Measurements from ENCODE around the gene FAM53C. TPM values are rescaled to one million over a fixed set of nuclear protein-coding genes. Genes with fewer than 3 reads are reported as not detected.

Gene FAM53C
- total RNA-seq, 4 donors from 2014 or later = 21.9 to 38.7 (median 25.3) TPM

DNA sequence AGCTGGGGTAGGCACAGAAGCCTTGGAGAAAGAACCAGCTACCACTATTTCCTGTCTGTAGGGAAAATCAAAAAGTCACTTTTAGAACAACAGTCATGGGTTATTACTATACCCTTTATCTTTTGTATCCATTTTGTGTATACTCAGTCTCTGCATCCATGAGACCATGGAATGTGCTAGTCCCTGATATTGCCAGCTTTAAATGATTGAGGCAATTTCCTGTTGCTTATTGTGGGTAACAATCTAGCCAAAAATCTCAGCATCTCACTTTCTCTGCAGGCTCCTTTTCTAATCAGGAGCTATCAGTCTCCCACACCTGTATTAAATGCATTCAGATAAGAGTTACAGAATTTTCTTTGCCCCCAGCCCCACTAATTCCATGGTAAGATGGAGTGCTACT is 13.5 kb downstream of the FAM53C start:
- ATAC-seq (ENCODE audit: low FRiP score) (no peak), DNase-seq (ENCODE audit: low spot score) (no peak)
- TF ChIP-seq, protein P1, sequence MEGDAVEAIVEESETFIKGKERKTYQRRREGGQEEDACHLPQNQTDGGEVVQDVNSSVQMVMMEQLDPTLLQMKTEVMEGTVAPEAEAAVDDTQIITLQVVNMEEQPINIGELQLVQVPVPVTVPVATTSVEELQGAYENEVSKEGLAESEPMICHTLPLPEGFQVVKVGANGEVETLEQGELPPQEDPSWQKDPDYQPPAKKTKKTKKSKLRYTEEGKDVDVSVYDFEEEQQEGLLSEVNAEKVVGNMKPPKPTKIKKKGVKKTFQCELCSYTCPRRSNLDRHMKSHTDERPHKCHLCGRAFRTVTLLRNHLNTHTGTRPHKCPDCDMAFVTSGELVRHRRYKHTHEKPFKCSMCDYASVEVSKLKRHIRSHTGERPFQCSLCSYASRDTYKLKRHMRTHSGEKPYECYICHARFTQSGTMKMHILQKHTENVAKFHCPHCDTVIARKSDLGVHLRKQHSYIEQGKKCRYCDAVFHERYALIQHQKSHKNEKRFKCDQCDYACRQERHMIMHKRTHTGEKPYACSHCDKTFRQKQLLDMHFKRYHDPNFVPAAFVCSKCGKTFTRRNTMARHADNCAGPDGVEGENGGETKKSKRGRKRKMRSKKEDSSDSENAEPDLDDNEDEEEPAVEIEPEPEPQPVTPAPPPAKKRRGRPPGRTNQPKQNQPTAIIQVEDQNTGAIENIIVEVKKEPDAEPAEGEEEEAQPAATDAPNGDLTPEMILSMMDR (IDR thresholded peaks at IDR 0.05) = no peak

DNA sequence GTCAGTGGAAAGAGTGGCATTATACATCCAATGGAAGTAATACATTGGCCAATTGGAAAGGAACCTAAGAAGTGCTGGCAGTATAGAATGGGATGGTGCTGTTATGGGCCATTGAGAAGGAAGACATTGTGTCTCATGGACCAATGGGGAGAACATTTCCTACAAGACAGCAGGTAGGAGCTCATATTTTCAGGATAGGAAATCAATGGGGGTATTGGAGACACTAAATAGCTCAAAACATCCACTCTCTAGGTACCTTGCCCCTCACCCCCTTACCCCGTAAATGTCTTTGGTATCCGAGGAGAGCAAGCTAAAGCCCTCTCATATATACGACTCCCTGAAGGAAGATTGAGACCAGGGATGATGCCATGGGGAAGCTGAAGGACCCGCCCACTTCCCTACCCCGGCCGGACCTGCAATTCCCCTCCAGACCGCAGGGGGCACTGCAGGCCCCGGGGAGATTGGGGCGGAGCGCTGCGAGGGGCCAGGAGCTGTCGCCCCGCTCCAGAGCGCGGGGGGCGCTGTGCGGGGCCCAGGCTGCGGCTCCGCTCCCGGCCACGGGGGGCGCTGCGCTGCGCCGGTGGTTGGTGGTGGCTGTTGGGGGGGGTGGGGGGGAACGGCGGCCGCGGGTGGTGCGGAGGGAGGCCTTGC is 14.1 kb downstream of the FAM53C start, which contains the start of gene KDM3B:
Gene KDM3B (plus strand): TSS at position 615 of the 651 bp plus-strand sequence. CDS start 111 bp downstream, outside the sequence.
- TF ChIP-seq, protein P1 (IDR thresholded peaks at IDR 0.05) = peak in 2 of 3 donors; percentile 99 to 100
- peak; percentile 70 for DNase-seq (ENCODE audit: low spot score)
- peak; percentile 84 for ATAC-seq (ENCODE audit: low FRiP score)

DNA sequence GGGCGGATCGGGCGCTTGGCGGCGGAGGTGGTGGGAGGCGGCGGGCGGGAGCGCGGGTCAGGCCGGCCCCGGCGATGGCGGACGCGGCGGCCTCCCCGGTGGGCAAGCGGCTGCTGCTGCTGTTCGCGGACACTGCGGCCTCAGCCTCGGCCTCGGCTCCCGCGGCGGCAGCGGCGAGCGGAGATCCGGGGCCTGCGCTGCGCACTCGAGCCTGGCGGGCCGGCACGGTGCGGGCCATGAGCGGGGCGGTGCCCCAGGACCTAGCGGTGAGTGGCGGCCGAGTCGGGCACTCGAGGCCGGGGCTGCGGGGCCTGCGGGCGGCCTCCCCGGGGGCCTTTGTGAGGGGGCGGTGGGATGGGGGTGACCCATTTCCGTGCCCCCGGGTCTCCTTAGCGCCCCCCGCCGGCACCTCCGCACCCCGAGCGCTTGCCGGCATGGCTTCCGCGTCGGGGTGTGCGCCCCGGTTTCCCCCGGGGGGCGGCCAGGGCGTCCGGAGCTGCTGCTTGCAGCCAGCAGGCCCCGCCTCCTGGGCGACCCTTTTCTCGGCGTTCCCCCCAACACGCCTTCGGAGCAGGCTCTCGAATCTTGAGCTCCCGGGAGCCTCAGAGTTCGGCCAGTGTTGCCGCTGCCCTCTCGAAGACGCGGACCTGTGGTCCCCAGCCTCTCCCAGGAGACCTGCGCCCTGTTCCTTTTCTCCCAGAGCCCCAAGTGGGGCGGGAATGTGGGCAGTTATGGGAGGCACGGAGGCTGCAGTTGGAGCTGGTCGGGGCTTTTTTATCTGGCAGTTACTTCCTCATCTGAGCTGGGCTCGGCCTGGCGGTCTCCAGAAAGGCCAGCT is 14.9 kb downstream of the FAM53C start:
- DNase-seq (ENCODE audit: low spot score) (no peak), ATAC-seq (ENCODE audit: low FRiP score) (peak; percentile 74)
- TF ChIP-seq, protein P1 (IDR thresholded peaks at IDR 0.05) = no peak

DNA sequence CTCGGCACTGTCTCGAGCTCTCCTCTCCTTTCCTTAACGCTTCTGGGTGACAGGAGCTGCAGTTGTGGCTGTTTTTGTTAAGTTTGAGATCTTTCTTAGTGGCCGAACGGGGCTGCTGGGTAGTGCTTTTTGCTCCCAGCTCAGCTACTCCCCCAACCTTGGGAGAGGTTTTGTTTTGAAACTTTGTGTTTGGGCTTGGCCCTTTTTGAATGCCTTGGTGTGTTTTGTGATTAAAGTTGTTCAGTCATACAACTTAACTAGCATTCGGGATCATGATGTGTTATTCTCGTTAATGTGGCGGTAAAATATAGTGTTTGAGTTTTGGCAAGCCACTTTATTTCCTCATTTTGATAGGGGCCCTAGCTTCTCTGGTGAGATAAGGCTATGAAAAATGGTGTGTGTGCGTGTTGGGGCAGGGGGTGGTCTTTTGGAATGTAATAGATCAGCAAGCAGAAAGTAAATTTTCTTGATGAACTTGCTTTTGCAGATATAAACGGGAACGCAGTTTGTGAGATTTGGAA is 15.6 kb downstream of the FAM53C start:
- no peak for DNase-seq (ENCODE audit: low spot score)
- TF ChIP-seq, protein P1 (IDR thresholded peaks at IDR 0.05) = no peak
- ATAC-seq (ENCODE audit: low FRiP score) = no peak

DNA sequence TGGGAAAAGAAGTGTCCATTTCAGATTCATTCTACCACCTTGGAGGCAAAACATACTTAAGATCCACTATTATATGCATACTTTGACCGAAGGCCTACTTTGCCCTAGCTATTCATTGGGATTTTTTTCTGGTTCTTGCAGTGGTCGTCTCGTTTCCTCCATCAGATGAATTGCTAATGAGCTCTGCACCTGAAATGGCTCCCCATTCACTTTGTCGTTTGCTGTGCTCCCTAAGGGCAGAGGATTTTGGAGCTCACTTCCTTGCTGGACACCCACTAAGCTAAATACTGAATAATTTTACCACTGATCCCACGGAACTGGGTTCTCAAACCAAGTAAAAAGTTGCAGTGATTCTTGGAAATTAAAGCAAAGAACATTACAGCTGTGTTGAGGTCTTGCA is 16.3 kb downstream of the FAM53C start:
- TF ChIP-seq, protein P1 (IDR thresholded peaks at IDR 0.05) = no peak
- DNase-seq (ENCODE audit: low spot score) (no peak), ATAC-seq (ENCODE audit: low FRiP score) (no peak)

- TF ChIP-seq, protein P1 (IDR thresholded peaks at IDR 0.05) = no peak
- peak; percentile 37 for ATAC-seq (ENCODE audit: low FRiP score)
- no peak for DNase-seq (ENCODE audit: low spot score)
Observed at GRCh38 chr5:138354926-138355378, 16.9 kb downstream of the FAM53C start.
